Liver (tissue), 9 donors: Measurements from ENCODE around the gene CMC1. TPM values are rescaled to one million over a fixed set of nuclear protein-coding genes. Genes with fewer than 3 reads are reported as not detected.
A peak's percentile ranks its signal among the peaks of the same experiment; 100 is the strongest.

Experiments used
- DNase-seq: peaks from one replicate; pipeline ENCODE4 v3.0.0-alpha.2; 2017; ENCODE audit warnings: low spot score
- H3K27ac ChIP-seq, 2 donors: one replicate each; pipeline ENCODE4 v1.7.0; 2013; ENCODE audit warnings: inconsistent platforms in 2 of 2, low read length in 2 of 2, control low read depth in 1 of 2, low read depth in 1 of 2, mild to moderate bottlenecking in 1 of 2
- H3K27me3 ChIP-seq, 4 donors: one replicate each; pipeline versions ENCODE4 v1.6.1 to v1.7.0; 2013; ENCODE audit warnings: low read length in 3 of 4, inconsistent platforms in 1 of 4, mild to moderate bottlenecking in 1 of 4, moderate library complexity in 1 of 4; ENCODE audit not compliant: control insufficient read depth in 4 of 4, insufficient read depth in 4 of 4
- H3K36me3 ChIP-seq, 4 donors: one replicate each; pipeline versions ENCODE4 v1.6.1 to v1.7.0; 2013; ENCODE audit warnings: low read length in 3 of 4, mild to moderate bottlenecking in 3 of 4, low read depth in 1 of 4, moderate library complexity in 1 of 4; ENCODE audit not compliant: control insufficient read depth in 4 of 4, insufficient read depth in 3 of 4
- H3K4me1 ChIP-seq, 4 donors: one replicate each; pipeline versions ENCODE4 v1.6.1 to v1.7.0; 2013; ENCODE audit warnings: low read length in 3 of 4, mild to moderate bottlenecking in 3 of 4, moderate library complexity in 1 of 4; ENCODE audit not compliant: control insufficient read depth in 4 of 4, insufficient read depth in 4 of 4
- H3K4me3 ChIP-seq, 3 donors: one replicate each; pipeline versions ENCODE4 v1.6.1 to v1.7.0; 2013; ENCODE audit warnings: low read length in 3 of 3, control low read depth in 1 of 3, low read depth in 1 of 3, mild to moderate bottlenecking in 1 of 3
- H3K9ac ChIP-seq, 2 donors: one replicate each; pipeline ENCODE4 v1.7.0; 2013; ENCODE audit warnings: low read length in 2 of 2, mild to moderate bottlenecking in 2 of 2, moderate library complexity in 2 of 2, control low read depth in 1 of 2, low read depth in 1 of 2
- H3K9me3 ChIP-seq, 4 donors: one replicate each; pipeline versions ENCODE4 v1.6.1 to v1.7.0; 2013; ENCODE audit warnings: low read length in 3 of 4; ENCODE audit not compliant: control insufficient read depth in 4 of 4
- EGR1 ChIP-seq, 2 donors: IDR thresholded peaks; 2 replicates each; pipeline ENCODE4 v1.6.1; 2016 to 2018; ENCODE audit warnings: antibody characterized with exemption in 2 of 2, low read depth in 2 of 2
- FOXA1 ChIP-seq: IDR thresholded peaks from 2 replicates; pipeline ENCODE4 v1.6.1; 2016; ENCODE audit warnings: antibody characterized with exemption
- FOXA2 ChIP-seq: IDR thresholded peaks from 2 replicates; pipeline ENCODE4 v1.6.1; 2016; ENCODE audit warnings: antibody characterized with exemption
- GABPA ChIP-seq, 2 donors: IDR thresholded peaks in 1 of 2; conservative IDR thresholded peaks in 1 of 2; 2 replicates each; pipeline ENCODE4 v1.6.1; 2016; ENCODE audit warnings: antibody characterized with exemption in 2 of 2, mild to moderate bottlenecking in 1 of 2, moderate library complexity in 1 of 2
- HNF4A ChIP-seq, 2 donors: conservative IDR thresholded peaks; 2 replicates each; pipeline ENCODE4 v1.6.1; 2016; ENCODE audit warnings: antibody characterized with exemption in 2 of 2, mild to moderate bottlenecking in 2 of 2
- HNF4G ChIP-seq: IDR thresholded peaks from 2 replicates; pipeline ENCODE4 v1.6.1; 2016; ENCODE audit warnings: antibody characterized with exemption
- JUND ChIP-seq, 2 donors: IDR thresholded peaks; 2 replicates each; pipeline ENCODE4 v1.6.1; 2016; ENCODE audit warnings: antibody characterized with exemption in 2 of 2
- NR2F2 ChIP-seq: IDR thresholded peaks from 2 replicates; pipeline ENCODE4 v1.6.1; 2016; ENCODE audit warnings: antibody characterized with exemption
- RAD21 ChIP-seq, 2 donors: IDR thresholded peaks; 2 replicates each; pipeline ENCODE4 v1.6.1; 2016; ENCODE audit warnings: antibody characterized with exemption in 2 of 2, mild to moderate bottlenecking in 2 of 2
- REST ChIP-seq: IDR thresholded peaks from 2 replicates; pipeline ENCODE4 v1.6.1; 2016; ENCODE audit warnings: antibody characterized with exemption, mild to moderate bottlenecking
- SP1 ChIP-seq: IDR thresholded peaks from 2 replicates; pipeline ENCODE4 v1.6.1; 2018; ENCODE audit warnings: antibody characterized with exemption, mild to moderate bottlenecking
- TAF1 ChIP-seq: conservative IDR thresholded peaks from 2 replicates; pipeline ENCODE4 v1.6.1; 2016; ENCODE audit warnings: antibody characterized with exemption, mild to moderate bottlenecking
- YY1 ChIP-seq: IDR thresholded peaks from 2 replicates; pipeline ENCODE4 v1.6.1; 2016; ENCODE audit warnings: antibody characterized with exemption, mild to moderate bottlenecking
- WGBS: extraction: QIAGEN DNeasy Blood & Tissue Kit; methylation state at CpG from one replicate; pipeline ENCODE4 v1.1.7; 2013; 5-methylcytosine and 5-hydroxymethylcytosine counted together
- polyA plus RNA-seq, 2 donors: library from polyadenylated mRNA; stranded (reverse) in 1 of 2; unstranded in 1 of 2; fragments of 200-250 nt in 1 of 2; fragments of >200 nt in 1 of 2; fragmentation: Nextera tagmentation in 1 of 2; extraction: Ambion mirVana in 1 of 2; gene quantifications; one replicate each; pipeline versions ENCODE4 v1.2.1 to v1.2.3, GENCODE V29; 2013 to 2015
- total RNA-seq, 2 donors: library from RNA; depleted of rRNA; stranded (reverse); fragments of >200 nt; gene quantifications; one replicate each; pipeline ENCODE4 v1.2.3, GENCODE V29; 2014
- TF ChIP-seq, protein P1 (sequence below): fragments of 150-350 bp; IDR thresholded peaks from 2 replicates; pipeline ENCODE4 v1.5.1; 2017; ENCODE audit warnings: improper control_type of control experiment, low read depth, low read length; ENCODE audit not compliant: missing input control
- TF ChIP-seq, protein P2 (sequence below): IDR thresholded peaks from 2 replicates; pipeline ENCODE4 v1.6.1; 2016; ENCODE audit warnings: antibody characterized with exemption
- TF ChIP-seq, protein P3 (sequence below): IDR thresholded peaks from 2 replicates; pipeline ENCODE4 v1.6.1; 2016; ENCODE audit warnings: antibody characterized with exemption
- donor health status: healthy.
- donor health status: healthy.
- donor health status: healthy.
- donor health status: healthy.
- donor health status: healthy.

The CMC1 gene
- total and polyA plus RNA-seq, 4 donors = 4.2 to 58.4 (median 15.6) TPM

DNA sequence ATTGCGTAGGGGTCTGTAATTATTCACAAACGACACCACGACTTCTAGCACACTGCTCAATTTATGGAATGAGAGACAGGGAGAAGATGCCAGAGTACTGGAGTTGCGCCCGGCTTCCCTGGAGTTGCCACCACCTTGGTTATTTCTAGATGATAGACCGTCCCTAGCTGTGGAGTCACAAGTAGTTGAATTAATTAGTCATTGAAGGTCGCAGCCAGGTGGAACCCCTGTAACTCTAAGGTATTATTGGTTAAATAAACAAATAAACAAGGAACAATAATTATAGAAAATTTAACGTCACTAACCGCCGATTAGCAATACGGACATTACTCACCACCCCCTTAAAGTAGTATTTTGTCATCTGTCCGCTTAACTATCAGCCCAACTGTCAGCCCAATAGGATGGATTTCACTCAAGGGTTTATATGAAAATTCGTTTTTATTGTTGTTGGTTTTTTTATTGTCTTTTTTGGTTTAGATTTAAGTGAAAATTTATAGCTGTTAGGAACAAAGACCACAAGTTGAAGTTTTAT is 108.1 kb downstream of the CMC1 start:
- H3K36me3 ChIP-seq = peaks cover 0 to 8% (median 0%) of the 10 kb centered on the region in 4 donors
- H3K9me3 ChIP-seq = peaks cover 1 to 15% (median 5%) of the 10 kb centered on the region in 4 donors
- no peaks in the 10 kb centered on the region for H3K27me3 ChIP-seq
- no peak for DNase-seq
- TF ChIP-seq HNF4A (conservative IDR thresholded peaks at IDR 0.05) = no peak
- TF ChIP-seq RAD21 (IDR thresholded peaks at IDR 0.05) = no peak
- TF ChIP-seq, protein P1, sequence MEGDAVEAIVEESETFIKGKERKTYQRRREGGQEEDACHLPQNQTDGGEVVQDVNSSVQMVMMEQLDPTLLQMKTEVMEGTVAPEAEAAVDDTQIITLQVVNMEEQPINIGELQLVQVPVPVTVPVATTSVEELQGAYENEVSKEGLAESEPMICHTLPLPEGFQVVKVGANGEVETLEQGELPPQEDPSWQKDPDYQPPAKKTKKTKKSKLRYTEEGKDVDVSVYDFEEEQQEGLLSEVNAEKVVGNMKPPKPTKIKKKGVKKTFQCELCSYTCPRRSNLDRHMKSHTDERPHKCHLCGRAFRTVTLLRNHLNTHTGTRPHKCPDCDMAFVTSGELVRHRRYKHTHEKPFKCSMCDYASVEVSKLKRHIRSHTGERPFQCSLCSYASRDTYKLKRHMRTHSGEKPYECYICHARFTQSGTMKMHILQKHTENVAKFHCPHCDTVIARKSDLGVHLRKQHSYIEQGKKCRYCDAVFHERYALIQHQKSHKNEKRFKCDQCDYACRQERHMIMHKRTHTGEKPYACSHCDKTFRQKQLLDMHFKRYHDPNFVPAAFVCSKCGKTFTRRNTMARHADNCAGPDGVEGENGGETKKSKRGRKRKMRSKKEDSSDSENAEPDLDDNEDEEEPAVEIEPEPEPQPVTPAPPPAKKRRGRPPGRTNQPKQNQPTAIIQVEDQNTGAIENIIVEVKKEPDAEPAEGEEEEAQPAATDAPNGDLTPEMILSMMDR = no peak
- TF ChIP-seq NR2F2 = no peak
- TF ChIP-seq, protein P2, sequence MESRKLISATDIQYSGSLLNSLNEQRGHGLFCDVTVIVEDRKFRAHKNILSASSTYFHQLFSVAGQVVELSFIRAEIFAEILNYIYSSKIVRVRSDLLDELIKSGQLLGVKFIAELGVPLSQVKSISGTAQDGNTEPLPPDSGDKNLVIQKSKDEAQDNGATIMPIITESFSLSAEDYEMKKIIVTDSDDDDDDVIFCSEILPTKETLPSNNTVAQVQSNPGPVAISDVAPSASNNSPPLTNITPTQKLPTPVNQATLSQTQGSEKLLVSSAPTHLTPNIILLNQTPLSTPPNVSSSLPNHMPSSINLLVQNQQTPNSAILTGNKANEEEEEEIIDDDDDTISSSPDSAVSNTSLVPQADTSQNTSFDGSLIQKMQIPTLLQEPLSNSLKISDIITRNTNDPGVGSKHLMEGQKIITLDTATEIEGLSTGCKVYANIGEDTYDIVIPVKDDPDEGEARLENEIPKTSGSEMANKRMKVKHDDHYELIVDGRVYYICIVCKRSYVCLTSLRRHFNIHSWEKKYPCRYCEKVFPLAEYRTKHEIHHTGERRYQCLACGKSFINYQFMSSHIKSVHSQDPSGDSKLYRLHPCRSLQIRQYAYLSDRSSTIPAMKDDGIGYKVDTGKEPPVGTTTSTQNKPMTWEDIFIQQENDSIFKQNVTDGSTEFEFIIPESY = no peak
- TF ChIP-seq, protein P3, sequence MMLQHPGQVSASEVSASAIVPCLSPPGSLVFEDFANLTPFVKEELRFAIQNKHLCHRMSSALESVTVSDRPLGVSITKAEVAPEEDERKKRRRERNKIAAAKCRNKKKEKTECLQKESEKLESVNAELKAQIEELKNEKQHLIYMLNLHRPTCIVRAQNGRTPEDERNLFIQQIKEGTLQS = no peak
- no peak for TF ChIP-seq JUND (IDR thresholded peaks at IDR 0.05)
- no peak for TF ChIP-seq GABPA (IDR thresholded peaks at IDR 0.05 in 1 of 2, conservative IDR thresholded peaks at IDR 0.05 in 1 of 2)
- no peak for TF ChIP-seq SP1
- no peak for TF ChIP-seq REST
- no peak for TF ChIP-seq EGR1 (IDR thresholded peaks at IDR 0.05; ENCODE audit: low read depth in 2 of 2)
- TF ChIP-seq FOXA2 = no peak
- no peak for TF ChIP-seq YY1
- no peak for TF ChIP-seq FOXA1
- TF ChIP-seq TAF1 = no peak
- no peak for TF ChIP-seq HNF4G
- H3K27ac ChIP-seq = peak overlapping the region; percentile 98 to 100
- H3K9ac ChIP-seq = peak overlapping the region; percentile 49 to 92
- WGBS = 16% methylated on average over 13 of the region's 13 CpGs
- peak overlapping the region; percentile 48 to 87 (median 83) for H3K4me3 ChIP-seq
- H3K4me1 ChIP-seq = peaks cover 3 to 28% (median 5%) of the 10 kb centered on the region in 4 donors

Other genes with a start within 250 kb of the CMC1 start
- under 1 TPM; 0.17 to 0.23 TPM for gene ZCWPW2, start 107.1 kb downstream of the CMC1 start, total RNA-seq
- gene ZCWPW2, start 107.1 kb downstream of the CMC1 start, polyA plus RNA-seq = under 1 TPM; 0.15 to 0.16 TPM
- gene AZI2, start 107.2 kb downstream of the CMC1 start, total RNA-seq = 10 to 100 TPM; 22.8 to 30.4 TPM
- gene AZI2, start 107.2 kb downstream of the CMC1 start, polyA plus RNA-seq = 10 to 100 TPM; 17.1 to 21.7 TPM